Endodermal cell (in vitro differentiated cells): ENCODE data around the gene HGD. TPM values are rescaled to one million over a fixed set of nuclear protein-coding genes. Genes with fewer than 3 reads are reported as not detected.
A peak's percentile ranks its signal among the peaks of the same experiment; 100 is the strongest.

Source experiments
- DNase-seq: peaks from one replicate; pipeline ENCODE4 v3.0.0-alpha.2; 2017
- H3K27ac ChIP-seq: 2 replicates; pipeline ENCODE4 v1.5.1; 2013; ENCODE audit warnings: mild to moderate bottlenecking, low read depth, low read length, moderate library complexity
- H3K27me3 ChIP-seq: 2 replicates; pipeline ENCODE4 v1.6.1; 2013; ENCODE audit warnings: mild to moderate bottlenecking, low read length, moderate library complexity; ENCODE audit not compliant: insufficient read depth, control insufficient read depth, poor library complexity, severe bottlenecking
- H3K36me3 ChIP-seq: 2 replicates; pipeline ENCODE4 v1.7.0; 2013; ENCODE audit warnings: mild to moderate bottlenecking, low read length, moderate library complexity; ENCODE audit not compliant: control insufficient read depth, insufficient read depth
- H3K4me1 ChIP-seq: one replicate; pipeline ENCODE4 v1.7.0; 2013; ENCODE audit warnings: low read length; ENCODE audit not compliant: control insufficient read depth, insufficient read depth
- H3K4me3 ChIP-seq: 2 replicates; pipeline ENCODE4 v1.5.1; 2013; ENCODE audit warnings: mild to moderate bottlenecking, low read length, moderate library complexity
- H3K9ac ChIP-seq: 2 replicates; pipeline ENCODE4 v1.6.1; 2013; ENCODE audit warnings: mild to moderate bottlenecking, low read length, moderate library complexity; ENCODE audit not compliant: poor library complexity, severe bottlenecking; ENCODE audit errors: extremely low read depth
- H3K9me3 ChIP-seq: 2 replicates; pipeline ENCODE4 v1.6.1; 2013; ENCODE audit warnings: mild to moderate bottlenecking, low read length, moderate library complexity; ENCODE audit not compliant: control insufficient read depth
- H3K27ac Mint-ChIP-seq: 2 replicates; pipeline ENCODE4 v1.8.0; 2020; ENCODE audit warnings: mixed read lengths
- H3K27me3 Mint-ChIP-seq: 2 replicates; pipeline ENCODE4 v1.8.0; 2021; ENCODE audit warnings: mild to moderate bottlenecking, mixed read lengths; ENCODE audit not compliant: insufficient read depth
- H3K36me3 Mint-ChIP-seq: 2 replicates; pipeline ENCODE4 v1.8.0; 2020; ENCODE audit warnings: low read depth, mixed read lengths
- H3K4me1 Mint-ChIP-seq: 2 replicates; pipeline ENCODE4 v1.8.0; 2020; ENCODE audit warnings: mixed read lengths
- H3K4me3 Mint-ChIP-seq: 2 replicates; pipeline ENCODE4 v1.8.0; 2020; ENCODE audit warnings: mild to moderate bottlenecking, moderate library complexity, mixed read lengths
- H3K9me3 Mint-ChIP-seq: 2 replicates; pipeline ENCODE4 v1.8.0; 2020; ENCODE audit warnings: mild to moderate bottlenecking, mixed read lengths
- WGBS, 2 experiments: methylation state at CpG; one replicate each; pipeline versions ENCODE4 v1.1.5 to v1.1.7; 2013; ENCODE audit warnings: missing lambda C conversion rate in 2 of 2, mixed read lengths in 1 of 2; ENCODE audit not compliant: insufficient coverage in 1 of 2, insufficient read length in 1 of 2; 5-methylcytosine and 5-hydroxymethylcytosine counted together
- total RNA-seq, 2 donors: library from RNA; stranded (reverse); fragmentation: NEBNext Ultra II Directional in 1 of 2; extraction: Animal tissue kit (Norgen Biotek cat#: 25700) in 1 of 2; gene quantifications; 2 replicates in 1 of 2; 3 replicates in 1 of 2; pipeline ENCODE4 v1.2.1, GENCODE V29; 2021
- TF ChIP-seq, protein P1 (sequence below): fragments of 200-600 bp; sonication (generic); conservative IDR thresholded peaks from 2 replicates; pipeline ENCODE4 v1.5.0; 2021; ENCODE audit warnings: antibody characterized with exemption, mild to moderate bottlenecking

Gene HGD
- total RNA-seq, 2 donors from 2014 or later: not detected

DNA sequence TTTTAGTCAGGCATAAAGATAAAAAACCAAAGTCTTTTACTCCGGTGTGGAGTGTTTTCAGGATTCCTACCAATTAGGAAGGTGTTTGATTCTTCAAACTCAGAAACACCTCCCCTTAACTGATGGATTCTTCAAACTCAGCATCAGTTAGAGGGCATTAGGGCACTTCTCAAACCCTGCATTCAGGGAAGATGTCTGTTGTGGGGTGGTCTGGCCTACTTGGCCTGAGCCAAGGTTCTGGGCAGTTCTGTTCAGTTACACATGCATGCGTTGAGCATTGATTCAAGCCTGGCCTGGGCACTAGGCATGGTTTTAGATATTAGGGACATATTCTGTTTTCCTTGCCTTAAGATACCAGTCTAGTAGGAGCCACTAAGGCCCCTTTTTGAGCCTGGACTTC lies 1.0 kb downstream of the HGD start:
- H3K27ac ChIP-seq: peak overlapping the region; percentile 79
- no peak overlapping the region for H3K4me3 Mint-ChIP-seq
- TF ChIP-seq, protein P1, sequence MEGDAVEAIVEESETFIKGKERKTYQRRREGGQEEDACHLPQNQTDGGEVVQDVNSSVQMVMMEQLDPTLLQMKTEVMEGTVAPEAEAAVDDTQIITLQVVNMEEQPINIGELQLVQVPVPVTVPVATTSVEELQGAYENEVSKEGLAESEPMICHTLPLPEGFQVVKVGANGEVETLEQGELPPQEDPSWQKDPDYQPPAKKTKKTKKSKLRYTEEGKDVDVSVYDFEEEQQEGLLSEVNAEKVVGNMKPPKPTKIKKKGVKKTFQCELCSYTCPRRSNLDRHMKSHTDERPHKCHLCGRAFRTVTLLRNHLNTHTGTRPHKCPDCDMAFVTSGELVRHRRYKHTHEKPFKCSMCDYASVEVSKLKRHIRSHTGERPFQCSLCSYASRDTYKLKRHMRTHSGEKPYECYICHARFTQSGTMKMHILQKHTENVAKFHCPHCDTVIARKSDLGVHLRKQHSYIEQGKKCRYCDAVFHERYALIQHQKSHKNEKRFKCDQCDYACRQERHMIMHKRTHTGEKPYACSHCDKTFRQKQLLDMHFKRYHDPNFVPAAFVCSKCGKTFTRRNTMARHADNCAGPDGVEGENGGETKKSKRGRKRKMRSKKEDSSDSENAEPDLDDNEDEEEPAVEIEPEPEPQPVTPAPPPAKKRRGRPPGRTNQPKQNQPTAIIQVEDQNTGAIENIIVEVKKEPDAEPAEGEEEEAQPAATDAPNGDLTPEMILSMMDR: no peak
- no peak overlapping the region for H3K4me3 ChIP-seq
- H3K4me1 ChIP-seq: peaks cover 13% of the 10 kb centered on the region
- 94 to 100% methylated on average over 2 of the region's 2 CpGs for WGBS, 2 experiments
- no peak for DNase-seq
- peaks cover 3% of the 10 kb centered on the region for H3K36me3 Mint-ChIP-seq
- H3K36me3 ChIP-seq: no peaks in the 10 kb centered on the region
- no peak overlapping the region for H3K27ac Mint-ChIP-seq
- no peaks in the 10 kb centered on the region for H3K27me3 ChIP-seq
- no peaks in the 10 kb centered on the region for H3K27me3 Mint-ChIP-seq
- peaks cover 39% of the 10 kb centered on the region for H3K4me1 Mint-ChIP-seq
- H3K9me3 ChIP-seq: peaks cover 30% of the 10 kb centered on the region
- no peak overlapping the region for H3K9ac ChIP-seq
- H3K9me3 Mint-ChIP-seq: peaks cover 35% of the 10 kb centered on the region

DNA sequence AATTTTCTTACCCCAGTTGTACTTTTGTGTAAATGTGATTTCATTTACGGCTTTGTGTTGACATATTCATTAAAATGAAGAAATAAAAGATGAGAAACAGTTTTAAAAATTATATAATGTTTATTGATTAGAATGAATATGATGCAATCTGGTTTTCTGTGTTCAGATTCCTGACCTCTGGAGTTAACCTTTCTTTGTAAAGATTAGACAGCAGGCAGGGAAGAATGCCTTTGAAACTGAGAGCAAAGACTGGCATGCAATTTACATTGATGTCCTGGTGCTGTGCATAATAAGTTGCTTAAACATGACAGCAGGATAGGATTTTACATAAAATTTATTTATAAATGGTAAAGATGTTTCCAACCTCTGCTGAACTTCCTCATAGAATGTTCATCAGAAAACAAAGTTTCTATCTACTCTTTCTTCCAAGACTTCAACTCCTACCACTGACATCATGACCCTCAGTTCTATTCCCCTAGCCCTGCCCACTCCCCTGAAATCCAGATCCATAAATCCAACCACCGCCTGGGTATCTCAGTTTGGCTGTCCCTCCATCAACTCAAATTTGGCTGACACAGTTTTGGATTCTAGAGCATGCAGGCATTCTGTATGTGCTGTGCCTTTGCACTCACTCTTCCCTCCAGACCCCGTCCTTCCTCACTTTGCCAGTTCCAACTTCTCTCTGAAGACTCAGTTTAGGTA lies 1.7 kb downstream of the HGD start:
- Histone ChIP-seq H3K4me3 (no peak overlapping the region), H3K4me1 (peaks cover 13% of the 10 kb centered on the region), H3K27ac (peak overlapping the region; percentile 81), H3K9me3 (peaks cover 37% of the 10 kb centered on the region), H3K9ac (no peak overlapping the region), H3K36me3 (no peaks in the 10 kb centered on the region), H3K27me3 (no peaks in the 10 kb centered on the region)
- no peak overlapping the region for H3K4me3 Mint-ChIP-seq
- peak overlapping the region; percentile 53 for H3K27ac Mint-ChIP-seq
- WGBS, 2 experiments: 87 to 89% methylated on average over 2 to 3 of the region's 3 CpGs
- H3K9me3 Mint-ChIP-seq: peaks cover 35% of the 10 kb centered on the region
- TF ChIP-seq, protein P1: no peak
- peaks cover 39% of the 10 kb centered on the region for H3K4me1 Mint-ChIP-seq
- DNase-seq: no peak
- H3K27me3 Mint-ChIP-seq: no peaks in the 10 kb centered on the region
- peaks cover 3% of the 10 kb centered on the region for H3K36me3 Mint-ChIP-seq

DNA sequence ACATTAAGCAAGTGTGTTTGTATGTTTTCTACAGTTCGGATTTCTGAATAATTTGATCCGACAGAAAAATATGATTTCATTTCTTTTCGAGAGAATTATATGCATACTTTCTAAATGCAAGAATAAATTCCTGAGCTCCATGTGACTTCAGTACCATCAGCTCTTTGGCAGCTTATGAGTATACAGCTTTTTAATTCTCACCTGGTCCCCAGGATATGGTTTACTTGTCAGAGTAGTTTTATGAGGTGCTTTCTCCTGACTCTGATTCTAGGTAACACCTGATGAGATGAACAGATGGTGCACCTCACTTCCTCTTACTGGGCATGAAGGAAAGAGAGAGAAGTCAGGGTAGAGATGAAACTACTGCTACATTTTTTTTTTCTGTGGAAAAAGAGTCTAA lies 3.1 kb downstream of the HGD start:
- Histone ChIP-seq H3K4me1 (peaks cover 13% of the 10 kb centered on the region), H3K4me3 (peak overlapping the region; percentile 46), H3K9ac (no peak overlapping the region), H3K27me3 (no peaks in the 10 kb centered on the region), H3K36me3 (no peaks in the 10 kb centered on the region), H3K27ac (peak overlapping the region; percentile 81), H3K9me3 (peaks cover 37% of the 10 kb centered on the region)
- Mint-ChIP-seq H3K27me3 (no peaks in the 10 kb centered on the region), H3K4me3 (no peak overlapping the region), H3K4me1 (peaks cover 39% of the 10 kb centered on the region), H3K9me3 (peaks cover 35% of the 10 kb centered on the region), H3K36me3 (peaks cover 3% of the 10 kb centered on the region), H3K27ac (peak overlapping the region; percentile 20)
- no peak for DNase-seq
- WGBS, 2 experiments: 89 to 100% methylated on average over 2 to 3 of the region's 3 CpGs
- TF ChIP-seq, protein P1: no peak
